SU-DHL-6 (cell line): Measurements from ENCODE around the gene DSCAML1.

Source experiments
- EZH2phosphoT487 ChIP-seq: fragments of 200-600 bp; sonication (generic), shearing (Covaris generic); conservative IDR thresholded peaks from 2 replicates; pipeline ENCODE4 v1.6.1; 2018; ENCODE audit warnings: mild to moderate bottlenecking, antibody characterized with exemption, low read length, moderate library complexity, mixed read lengths
- TF ChIP-seq, protein P1 (sequence below): fragments of 200-600 bp; sonication (generic); IDR thresholded peaks from one replicate; pipeline ENCODE4 v1.5.1; 2017; ENCODE audit warnings: antibody characterized with exemption, mild to moderate bottlenecking, low read length, moderate library complexity; ENCODE audit not compliant: insufficient read depth, poor library complexity, severe bottlenecking

DNA sequence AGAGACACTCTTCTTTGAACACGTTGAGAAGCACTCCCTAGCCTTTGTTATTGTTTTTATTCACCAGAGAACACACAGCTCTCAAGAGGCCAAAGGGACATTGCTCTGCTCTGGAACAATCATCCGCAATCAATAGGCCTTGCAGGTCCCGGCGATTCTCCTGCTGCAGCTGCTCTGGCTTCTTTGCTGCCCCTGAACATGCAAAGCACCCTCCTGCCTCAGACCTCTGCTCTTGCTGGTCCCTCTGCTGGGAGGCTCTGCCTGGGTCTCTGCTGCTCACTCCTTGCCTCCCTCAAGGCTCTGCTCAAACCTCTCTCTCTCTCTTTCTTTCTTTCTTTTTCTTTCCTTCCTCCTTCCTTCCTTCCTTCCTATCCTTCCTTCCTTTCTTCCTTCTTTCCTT, 232.7 kb downstream of the DSCAML1 start:
- TF ChIP-seq, protein P1, sequence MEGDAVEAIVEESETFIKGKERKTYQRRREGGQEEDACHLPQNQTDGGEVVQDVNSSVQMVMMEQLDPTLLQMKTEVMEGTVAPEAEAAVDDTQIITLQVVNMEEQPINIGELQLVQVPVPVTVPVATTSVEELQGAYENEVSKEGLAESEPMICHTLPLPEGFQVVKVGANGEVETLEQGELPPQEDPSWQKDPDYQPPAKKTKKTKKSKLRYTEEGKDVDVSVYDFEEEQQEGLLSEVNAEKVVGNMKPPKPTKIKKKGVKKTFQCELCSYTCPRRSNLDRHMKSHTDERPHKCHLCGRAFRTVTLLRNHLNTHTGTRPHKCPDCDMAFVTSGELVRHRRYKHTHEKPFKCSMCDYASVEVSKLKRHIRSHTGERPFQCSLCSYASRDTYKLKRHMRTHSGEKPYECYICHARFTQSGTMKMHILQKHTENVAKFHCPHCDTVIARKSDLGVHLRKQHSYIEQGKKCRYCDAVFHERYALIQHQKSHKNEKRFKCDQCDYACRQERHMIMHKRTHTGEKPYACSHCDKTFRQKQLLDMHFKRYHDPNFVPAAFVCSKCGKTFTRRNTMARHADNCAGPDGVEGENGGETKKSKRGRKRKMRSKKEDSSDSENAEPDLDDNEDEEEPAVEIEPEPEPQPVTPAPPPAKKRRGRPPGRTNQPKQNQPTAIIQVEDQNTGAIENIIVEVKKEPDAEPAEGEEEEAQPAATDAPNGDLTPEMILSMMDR = no peak
- TF ChIP-seq EZH2phosphoT487 = no peak
